Spleen (tissue), 11 donors: ENCODE measurements around the gene CUX1. TPM values are rescaled to one million over a fixed set of nuclear protein-coding genes. Genes with fewer than 3 reads are reported as not detected.
A peak's percentile ranks its signal among the peaks of the same experiment; 100 is the strongest.

Source experiments
- DNase-seq: peaks from one replicate; pipeline ENCODE4 v3.0.0-alpha.2; 2020
- H3K27ac ChIP-seq, 8 donors: fragments of 200-600 bp; sonication (generic) in 7 of 8; 1 replicate in 4 of 8; 2 replicates in 4 of 8; pipeline versions ENCODE4 v1.5.0 to v1.8.0; 2016 to 2021; ENCODE audit warnings: inconsistent platforms in 4 of 8, mild to moderate bottlenecking in 4 of 8, moderate library complexity in 1 of 8
- H3K27me3 ChIP-seq, 7 donors: fragments of 200-600 bp; sonication (generic) in 6 of 7; replicated peaks in 1 of 7; 1 replicate in 4 of 7; 2 replicates in 3 of 7; pipeline versions ENCODE4 v1.5.0 to v1.8.0; 2016 to 2021; ENCODE audit warnings: inconsistent platforms in 3 of 7, mild to moderate bottlenecking in 1 of 7
- H3K36me3 ChIP-seq, 6 donors: fragments of 200-600 bp; sonication (generic) in 5 of 6; 1 replicate in 4 of 6; 2 replicates in 2 of 6; pipeline versions ENCODE4 v1.5.0 to v1.8.0; 2016 to 2021; ENCODE audit warnings: inconsistent platforms in 2 of 6
- H3K4me1 ChIP-seq, 6 donors: fragments of 200-600 bp; sonication (generic) in 5 of 6; 1 replicate in 3 of 6; 2 replicates in 3 of 6; pipeline versions ENCODE4 v1.5.0 to v1.8.0; 2016 to 2021; ENCODE audit warnings: inconsistent platforms in 3 of 6
- H3K4me3 ChIP-seq, 8 donors: fragments of 200-600 bp; sonication (generic) in 7 of 8; 1 replicate in 4 of 8; 2 replicates in 4 of 8; pipeline versions ENCODE4 v1.5.0 to v1.8.0; 2016 to 2021; ENCODE audit warnings: inconsistent platforms in 4 of 8, mild to moderate bottlenecking in 4 of 8, moderate library complexity in 2 of 8
- H3K9me3 ChIP-seq, 8 donors: fragments of 200-600 bp; sonication (generic) in 7 of 8; 1 replicate in 4 of 8; 2 replicates in 4 of 8; pipeline versions ENCODE4 v1.5.0 to v1.8.0; 2016 to 2021; ENCODE audit warnings: inconsistent platforms in 4 of 8
- POLR2A ChIP-seq, 3 donors: fragments of 450-650 bp; IDR thresholded peaks; one replicate each; pipeline ENCODE4 v1.5.1; 2017; ENCODE audit warnings: antibody characterized with exemption in 3 of 3, mild to moderate bottlenecking in 1 of 3
- POLR2AphosphoS5 ChIP-seq, 3 donors: sonication (generic); formaldehyde crosslinking; IDR thresholded peaks; one replicate each; pipeline ENCODE4 v1.5.1; 2017; ENCODE audit warnings: antibody characterized with exemption in 3 of 3
- WGBS, 5 donors: extraction: QIAGEN DNeasy Blood & Tissue Kit in 3 of 5; methylation state at CpG; one replicate each; pipeline versions ENCODE4 v1.1.5 to v1.1.7; 2013 to 2018; 5-methylcytosine and 5-hydroxymethylcytosine counted together
- intact Hi-C: fragments of 100-400 bp; cut with DNase I; formaldehyde crosslinking; loops from one replicate; pipeline ENCODE4 v1.15.0; 2023; ENCODE audit warnings: low total_unique reads
- polyA plus RNA-seq, 3 donors: library from polyadenylated mRNA; stranded (reverse); fragments of 200-250 nt; gene quantifications; one replicate each; pipeline ENCODE4 v1.2.1, GENCODE V29; 2013
- total RNA-seq, 7 donors: library from RNA; depleted of rRNA in 3 of 7; stranded (reverse); fragments of >200 nt in 3 of 7; fragmentation: NEBNext Ultra II Directional in 4 of 7; extraction: Animal tissue kit (Norgen Biotek cat#: 25700) in 4 of 7; gene quantifications; one replicate each; pipeline versions ENCODE4 v1.1.0 to v1.2.1, GENCODE V29; 2016 to 2021
- TF ChIP-seq, protein P1 (sequence below), 11 experiments: fragments of 200-600 bp in 7 of 11; fragments of 450-650 bp in 4 of 11; sonication (generic) in 4 of 11; IDR thresholded peaks in 8 of 11; conservative IDR thresholded peaks in 3 of 11; 1 replicate in 7 of 11; 2 replicates in 4 of 11; pipeline versions ENCODE4 v1.4.0 to v1.8.0; 2016 to 2021; ENCODE audit warnings: antibody characterized with exemption in 11 of 11, inconsistent platforms in 4 of 11, mild to moderate bottlenecking in 1 of 11
- donor health status: healthy with polysubstance abuse.
- donor health status: DM: no; HTN: no; CAD: no; lungs with moderate emphysema.
- donor health status: DM: no; HTN: no; CAD: no.
- donor health status: Bipolar disorder and iron deficiency.
- donor health status: healthy.
- donor health status: DM: no; HTN: no; CAD: no.
- donor health status: DM: yes; HTN: yes; CAD: no.

CUX1 gene
- total and polyA plus RNA-seq, 10 donors: 9.1 to 95.8 (median 61.9) TPM

DNA sequence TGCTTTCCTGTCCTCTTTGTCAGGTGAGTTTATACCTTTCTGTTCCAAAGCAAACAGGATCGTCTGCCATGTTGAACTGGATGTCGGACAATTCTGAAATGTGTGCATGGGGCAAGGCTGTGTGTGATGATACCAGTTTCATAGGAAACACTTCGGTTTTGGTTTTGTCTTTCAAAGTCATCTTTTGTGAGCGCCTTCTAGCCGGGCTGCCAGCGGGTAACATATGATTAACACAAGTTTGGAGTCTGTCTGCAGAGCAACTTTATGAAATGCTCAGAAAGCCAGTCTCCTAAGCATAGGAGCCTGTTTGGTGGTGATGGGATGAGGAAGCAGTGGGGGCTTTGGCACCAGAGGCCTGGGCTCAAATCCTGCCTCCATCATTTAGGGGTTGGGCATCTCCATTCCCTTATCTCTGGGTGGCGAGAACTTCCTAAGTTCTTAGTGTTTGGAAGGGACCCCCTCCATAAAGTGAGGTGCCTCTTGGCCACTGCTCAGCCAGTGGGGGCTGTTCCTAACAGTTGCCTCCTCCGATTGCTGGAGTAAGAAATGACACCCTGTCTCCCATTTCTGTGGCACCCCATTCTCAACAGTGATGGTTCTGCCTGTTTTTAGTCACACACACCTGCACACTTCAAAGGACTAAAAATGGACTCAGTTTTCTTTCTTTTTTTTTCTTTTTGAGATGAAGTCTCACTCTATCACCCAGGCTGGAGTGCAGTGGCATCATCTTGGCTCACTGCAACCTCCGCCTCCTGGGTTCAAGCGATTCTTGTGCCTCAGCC is 36.8 kb downstream of the CUX1 start:
- Histone ChIP-seq H3K4me3 (no peak overlapping the region), H3K4me1 (peaks cover 12 to 57% (median 36%) of the 10 kb centered on the region in 6 donors), H3K27ac (no peak overlapping the region), H3K36me3 (no peaks in the 10 kb centered on the region), H3K9me3 (peaks cover 0 to 2% (median 0%) of the 10 kb centered on the region in 8 donors), H3K27me3 (no peaks in the 10 kb centered on the region)
- intact Hi-C loops: no loop called here
- WGBS, 5 donors: 83 to 90% (median 85%) methylated on average over 10 of the region's 10 CpGs
- TF ChIP-seq POLR2A (IDR thresholded peaks at IDR 0.05) (no peak), POLR2AphosphoS5 (IDR thresholded peaks at IDR 0.05) (no peak)
- TF ChIP-seq, protein P1, sequence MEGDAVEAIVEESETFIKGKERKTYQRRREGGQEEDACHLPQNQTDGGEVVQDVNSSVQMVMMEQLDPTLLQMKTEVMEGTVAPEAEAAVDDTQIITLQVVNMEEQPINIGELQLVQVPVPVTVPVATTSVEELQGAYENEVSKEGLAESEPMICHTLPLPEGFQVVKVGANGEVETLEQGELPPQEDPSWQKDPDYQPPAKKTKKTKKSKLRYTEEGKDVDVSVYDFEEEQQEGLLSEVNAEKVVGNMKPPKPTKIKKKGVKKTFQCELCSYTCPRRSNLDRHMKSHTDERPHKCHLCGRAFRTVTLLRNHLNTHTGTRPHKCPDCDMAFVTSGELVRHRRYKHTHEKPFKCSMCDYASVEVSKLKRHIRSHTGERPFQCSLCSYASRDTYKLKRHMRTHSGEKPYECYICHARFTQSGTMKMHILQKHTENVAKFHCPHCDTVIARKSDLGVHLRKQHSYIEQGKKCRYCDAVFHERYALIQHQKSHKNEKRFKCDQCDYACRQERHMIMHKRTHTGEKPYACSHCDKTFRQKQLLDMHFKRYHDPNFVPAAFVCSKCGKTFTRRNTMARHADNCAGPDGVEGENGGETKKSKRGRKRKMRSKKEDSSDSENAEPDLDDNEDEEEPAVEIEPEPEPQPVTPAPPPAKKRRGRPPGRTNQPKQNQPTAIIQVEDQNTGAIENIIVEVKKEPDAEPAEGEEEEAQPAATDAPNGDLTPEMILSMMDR (IDR thresholded peaks at IDR 0.05 in 8 of 11, conservative IDR thresholded peaks at IDR 0.05 in 3 of 11): no peak
- DNase-seq: no peak

DNA sequence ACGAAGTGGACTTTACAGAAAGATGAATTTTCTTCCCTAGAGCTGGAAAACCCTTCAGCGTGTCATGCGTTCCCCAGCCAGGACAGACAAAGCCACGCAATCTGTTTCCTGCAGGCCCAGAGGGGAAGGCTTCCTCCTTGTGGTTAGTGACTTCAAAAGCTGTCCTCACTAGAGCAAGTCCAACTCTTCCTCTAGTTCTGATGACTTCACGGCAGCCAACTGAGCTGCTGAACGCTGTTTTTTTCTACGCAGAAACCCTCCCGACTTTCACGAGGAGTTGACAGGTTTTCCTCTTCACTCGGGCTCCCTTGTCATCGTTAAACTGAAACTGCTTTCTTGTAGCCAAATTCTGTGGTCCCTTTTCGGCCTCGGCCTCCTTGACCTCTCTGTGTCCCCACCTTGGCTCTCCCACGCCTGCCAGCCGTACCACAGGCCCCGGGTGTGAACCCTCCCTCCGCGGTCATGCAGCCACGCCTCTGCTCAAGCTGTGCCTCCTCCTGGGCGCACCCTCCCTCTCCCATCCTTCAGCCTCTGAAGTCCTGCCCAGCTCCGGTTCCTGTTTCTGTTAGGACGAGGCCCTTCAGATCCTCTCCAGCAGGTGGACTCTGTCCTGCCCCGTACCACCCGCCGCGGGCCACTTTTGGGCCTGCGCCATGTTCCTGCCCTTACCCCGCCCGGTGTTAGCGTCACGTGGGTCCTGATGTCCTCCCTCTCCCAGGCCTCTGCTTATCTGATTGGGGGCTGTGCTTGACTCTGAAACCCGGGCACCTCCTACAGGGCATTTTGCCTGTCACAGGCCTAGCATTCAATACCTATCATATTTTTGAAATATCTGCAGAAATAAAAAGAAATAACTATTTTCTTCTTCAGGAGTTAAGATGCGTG is 39.3 kb downstream of the CUX1 start:
- Histone ChIP-seq H3K9me3 (no peaks in the 10 kb centered on the region), H3K4me1 (peaks cover 14 to 82% (median 51%) of the 10 kb centered on the region in 6 donors), H3K27me3 (no peaks in the 10 kb centered on the region), H3K27ac (peak overlapping the region; percentile 72 to 96 (median 95)), H3K4me3 (peak overlapping the region; percentile 30 to 67 (median 42)), H3K36me3 (no peaks in the 10 kb centered on the region)
- peak; percentile 98 for DNase-seq
- intact Hi-C loops: no loop called here
- TF ChIP-seq POLR2A (IDR thresholded peaks at IDR 0.05): peak in 1 of 3 donors; percentile 24
- TF ChIP-seq, protein P1 (IDR thresholded peaks at IDR 0.05 in 8 of 11, conservative IDR thresholded peaks at IDR 0.05 in 3 of 11): peak; percentile 11 to 91 (median 70)
- peak; percentile 79 to 91 (median 87) for TF ChIP-seq POLR2AphosphoS5 (IDR thresholded peaks at IDR 0.05)
- whole genome bisulfite sequencing, 5 donors: 2 to 3% (median 2%) methylated on average over 33 of the region's 33 CpGs

DNA sequence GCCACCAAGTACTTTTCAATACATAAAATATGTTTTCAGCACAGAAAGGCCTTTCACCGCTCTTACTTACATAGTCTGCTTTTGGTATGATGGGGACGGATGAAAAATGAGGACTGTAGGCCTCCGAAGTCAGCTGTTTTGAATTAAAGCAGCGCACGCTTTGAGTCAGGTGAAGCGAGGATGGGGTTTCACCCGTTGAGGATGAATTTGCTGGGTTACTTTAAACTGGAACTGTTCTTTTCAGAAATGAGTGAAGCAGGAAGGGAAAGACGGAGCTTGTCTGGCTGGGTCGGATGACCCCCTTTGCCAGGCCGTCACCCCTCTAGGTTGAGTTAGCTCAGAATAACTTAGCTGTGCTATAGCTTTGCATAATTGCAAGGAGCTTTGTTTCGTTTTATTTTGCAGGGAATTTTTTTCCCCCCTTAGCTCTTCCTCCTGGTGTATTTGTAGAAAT is 40.0 kb downstream of the CUX1 start:
- TF ChIP-seq, protein P1 (IDR thresholded peaks at IDR 0.05 in 8 of 11, conservative IDR thresholded peaks at IDR 0.05 in 3 of 11): peak in 1 of 11 experiments; percentile 11
- TF ChIP-seq POLR2AphosphoS5 (IDR thresholded peaks at IDR 0.05) (no peak), POLR2A (IDR thresholded peaks at IDR 0.05) (no peak)
- H3K9me3 ChIP-seq: no peaks in the 10 kb centered on the region
- DNase-seq: no peak
- 28 to 51% (median 36%) methylated on average over 11 of the region's 11 CpGs for WGBS, 5 donors
- peak overlapping the region; percentile 72 to 96 (median 95) for H3K27ac ChIP-seq
- intact Hi-C loops: no loop called here
- peak overlapping the region; percentile 30 to 67 (median 42) for H3K4me3 ChIP-seq
- no peaks in the 10 kb centered on the region for H3K27me3 ChIP-seq
- no peaks in the 10 kb centered on the region for H3K36me3 ChIP-seq
- peaks cover 14 to 88% (median 51%) of the 10 kb centered on the region in 6 donors for H3K4me1 ChIP-seq
